GM18499 (cell line): Measurements from ENCODE around the gene MECR.

ENCODE experiments used
- ATAC-seq: cut with Tn5 transposase; IDR thresholded peaks from one replicate; pipeline ENCODE4 v1.9.1; 2021; ENCODE audit warnings: moderate number of reproducible peaks; ENCODE audit not compliant: insufficient read depth, unreplicated experiment

MECR gene, protein sequence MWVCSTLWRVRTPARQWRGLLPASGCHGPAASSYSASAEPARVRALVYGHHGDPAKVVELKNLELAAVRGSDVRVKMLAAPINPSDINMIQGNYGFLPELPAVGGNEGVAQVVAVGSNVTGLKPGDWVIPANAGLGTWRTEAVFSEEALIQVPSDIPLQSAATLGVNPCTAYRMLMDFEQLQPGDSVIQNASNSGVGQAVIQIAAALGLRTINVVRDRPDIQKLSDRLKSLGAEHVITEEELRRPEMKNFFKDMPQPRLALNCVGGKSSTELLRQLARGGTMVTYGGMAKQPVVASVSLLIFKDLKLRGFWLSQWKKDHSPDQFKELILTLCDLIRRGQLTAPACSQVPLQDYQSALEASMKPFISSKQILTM

DNA sequence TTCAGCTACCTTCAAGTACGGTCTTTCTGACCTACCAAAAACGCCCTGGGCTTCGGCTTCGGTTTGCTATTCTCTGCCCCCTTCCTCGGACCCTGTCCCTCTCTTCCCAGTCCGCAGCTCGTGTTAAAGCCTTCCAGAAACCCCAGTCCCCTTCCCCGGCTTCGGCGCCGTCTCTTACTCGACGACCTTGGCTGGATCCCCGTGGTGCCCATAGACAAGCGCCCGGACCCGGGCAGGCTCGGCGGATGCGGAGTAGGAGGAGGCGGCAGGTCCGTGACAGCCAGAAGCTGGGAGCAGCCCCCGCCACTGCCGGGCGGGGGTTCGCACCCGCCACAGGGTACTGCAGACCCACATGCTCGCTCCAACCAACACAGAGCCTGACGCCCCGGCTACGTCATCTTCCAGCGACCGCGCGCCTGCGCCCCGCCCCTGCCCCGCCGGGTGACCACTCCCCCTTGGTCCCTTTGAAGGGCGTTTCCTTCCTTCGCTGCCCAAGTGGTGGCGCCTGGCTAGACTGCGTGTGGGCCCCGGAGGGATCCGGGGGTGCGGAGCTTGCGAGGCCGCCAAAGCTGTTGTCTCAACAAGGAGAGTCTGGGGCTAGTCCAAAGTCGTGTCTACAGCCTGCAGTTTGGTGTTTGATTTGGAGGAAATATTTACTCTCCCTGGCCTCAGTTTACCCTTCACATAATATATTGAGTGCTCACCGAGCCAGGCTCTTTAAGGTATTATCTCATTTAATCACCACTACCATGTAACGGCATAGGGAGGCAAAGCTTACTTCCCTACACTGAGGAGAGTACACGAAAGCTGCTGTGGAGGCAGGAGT, at the start of gene MECR:
Gene MECR, minus strand, starts transcription at position 382 of the 826 bp plus-strand sequence. Its CDS starts 28 bp downstream, at position 354.
- ATAC-seq = peak; percentile 71

DNA sequence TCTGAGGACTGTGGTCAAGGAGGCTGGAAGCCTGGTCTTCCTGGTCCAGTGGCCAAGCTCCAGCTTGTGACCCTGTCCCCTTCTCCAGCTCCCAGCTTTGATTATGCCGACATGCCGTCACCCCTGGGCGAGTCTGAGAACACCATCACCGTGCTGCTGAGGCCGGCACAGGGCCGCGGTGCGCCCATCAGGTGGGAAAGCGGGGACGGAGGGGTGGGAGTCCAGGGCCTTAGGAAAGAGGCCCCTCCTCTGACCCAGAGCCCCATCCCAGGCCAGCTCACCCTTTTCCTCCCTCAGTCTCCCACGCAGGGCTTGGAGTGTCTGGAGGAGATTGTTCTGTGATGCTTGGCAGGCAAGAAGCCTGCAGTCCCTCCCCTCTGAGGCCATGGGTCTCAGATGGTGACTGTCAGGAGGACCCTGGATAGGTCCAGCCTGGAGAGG, 49.2 kb upstream of the MECR start:
- ATAC-seq = no peak

DNA sequence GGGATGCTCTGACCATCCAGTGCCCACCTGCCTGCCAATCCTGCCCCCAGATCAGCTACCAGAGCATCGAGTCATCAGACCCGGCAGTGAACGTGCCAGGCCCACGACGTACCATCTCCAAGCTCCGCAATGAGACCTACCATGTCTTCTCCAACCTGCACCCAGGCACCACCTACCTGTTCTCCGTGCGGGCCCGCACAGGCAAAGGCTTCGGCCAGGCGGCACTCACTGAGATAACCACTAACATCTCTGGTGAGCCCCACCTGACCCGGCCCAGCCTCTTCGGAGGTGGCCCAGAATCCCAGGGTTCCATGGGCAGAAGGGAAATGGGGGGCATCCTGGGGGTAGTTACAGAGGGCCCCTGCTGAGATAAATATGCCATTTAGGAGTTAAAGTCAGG, 48.7 kb upstream of the MECR start:
- ATAC-seq = no peak

DNA sequence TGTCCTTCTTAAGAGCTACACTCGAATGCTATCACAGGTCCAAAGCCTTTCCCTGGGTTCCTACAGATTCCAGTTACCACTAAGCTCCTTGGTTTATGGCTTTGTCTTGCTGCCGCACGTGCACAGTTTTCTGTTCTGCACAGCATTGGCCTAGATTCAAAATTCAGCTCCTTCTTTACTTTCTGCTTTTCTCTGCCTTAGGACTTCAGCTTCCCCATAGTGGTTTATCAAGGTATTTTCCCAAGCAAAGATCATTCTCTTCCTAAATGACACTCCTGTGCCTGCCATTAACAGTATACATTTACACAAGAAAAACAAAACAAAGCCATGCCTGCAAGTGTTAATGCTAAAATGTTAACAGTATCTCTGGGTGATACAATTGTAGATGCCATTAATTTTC, 47.4 kb upstream of the MECR start:
- ATAC-seq = no peak

DNA sequence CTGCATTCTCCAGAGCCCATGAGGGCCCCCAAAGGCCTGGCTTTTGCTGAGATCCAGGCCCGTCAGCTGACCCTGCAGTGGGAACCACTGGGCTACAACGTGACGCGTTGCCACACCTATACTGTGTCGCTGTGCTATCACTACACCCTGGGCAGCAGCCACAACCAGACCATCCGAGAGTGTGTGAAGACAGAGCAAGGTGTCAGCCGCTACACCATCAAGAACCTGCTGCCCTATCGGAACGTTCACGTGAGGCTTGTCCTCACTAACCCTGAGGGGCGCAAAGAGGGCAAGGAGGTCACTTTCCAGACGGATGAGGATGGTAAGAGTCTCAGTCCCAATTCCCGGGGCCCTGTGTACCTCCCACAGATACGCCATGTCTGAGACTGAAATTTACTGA, 44.7 kb upstream of the MECR start:
- ATAC-seq = no peak

DNA sequence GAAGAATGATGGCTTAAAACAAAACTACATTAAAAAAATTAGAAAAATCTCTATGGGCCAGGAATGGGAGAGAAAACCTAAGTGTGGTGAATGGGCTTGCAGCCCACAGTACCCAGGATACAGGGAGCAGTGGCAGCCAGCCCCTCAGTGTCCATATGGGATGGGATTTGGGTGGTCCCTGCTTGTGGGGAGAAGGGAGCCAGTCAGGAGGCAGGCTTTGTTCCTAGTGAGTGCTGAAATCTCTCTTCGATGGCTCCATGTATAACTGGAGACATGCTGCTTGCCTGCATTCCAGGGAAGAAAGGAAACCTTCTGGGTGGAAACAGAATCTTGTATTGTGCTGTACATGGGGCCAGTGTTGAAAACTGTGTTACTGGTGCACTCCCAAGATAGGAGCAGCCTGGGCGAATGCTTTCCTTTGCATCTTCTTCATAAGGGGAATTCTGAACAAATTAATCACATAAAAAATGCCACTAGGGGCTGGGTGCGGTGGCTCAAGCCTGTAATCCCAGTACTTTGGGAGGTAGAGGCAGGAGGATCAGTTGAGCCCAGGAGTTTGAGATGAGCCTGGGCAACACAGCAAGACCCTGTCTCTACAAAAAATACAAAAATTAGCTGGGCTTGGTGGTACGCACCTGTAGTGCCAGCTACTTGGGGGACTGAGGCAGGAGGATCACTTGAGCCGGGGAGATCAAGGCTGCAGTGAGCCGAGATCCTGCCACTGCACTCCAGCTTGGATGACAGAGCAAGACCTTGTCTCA, 41.6 kb upstream of the MECR start:
- no peak for ATAC-seq

DNA sequence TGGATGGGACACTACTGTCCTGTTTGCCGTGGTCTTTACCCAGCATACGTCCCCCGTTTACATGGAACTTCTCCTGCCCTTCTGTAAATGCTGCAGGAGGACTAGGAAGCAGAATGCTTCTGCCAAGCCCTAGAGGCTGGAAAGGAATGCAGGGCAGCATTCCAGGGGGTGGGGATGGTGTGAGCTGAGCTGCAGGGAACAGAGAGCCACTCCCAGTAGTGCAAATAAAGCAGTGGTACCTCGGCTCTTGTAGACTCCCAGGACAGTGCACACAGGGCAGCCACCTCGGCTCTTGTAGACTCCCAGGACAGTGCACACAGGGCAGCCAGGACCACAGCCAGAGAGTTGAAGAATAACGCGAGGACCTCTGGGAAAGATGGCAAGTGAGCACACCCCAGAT, 41.0 kb upstream of the MECR start:
- ATAC-seq = no peak

DNA sequence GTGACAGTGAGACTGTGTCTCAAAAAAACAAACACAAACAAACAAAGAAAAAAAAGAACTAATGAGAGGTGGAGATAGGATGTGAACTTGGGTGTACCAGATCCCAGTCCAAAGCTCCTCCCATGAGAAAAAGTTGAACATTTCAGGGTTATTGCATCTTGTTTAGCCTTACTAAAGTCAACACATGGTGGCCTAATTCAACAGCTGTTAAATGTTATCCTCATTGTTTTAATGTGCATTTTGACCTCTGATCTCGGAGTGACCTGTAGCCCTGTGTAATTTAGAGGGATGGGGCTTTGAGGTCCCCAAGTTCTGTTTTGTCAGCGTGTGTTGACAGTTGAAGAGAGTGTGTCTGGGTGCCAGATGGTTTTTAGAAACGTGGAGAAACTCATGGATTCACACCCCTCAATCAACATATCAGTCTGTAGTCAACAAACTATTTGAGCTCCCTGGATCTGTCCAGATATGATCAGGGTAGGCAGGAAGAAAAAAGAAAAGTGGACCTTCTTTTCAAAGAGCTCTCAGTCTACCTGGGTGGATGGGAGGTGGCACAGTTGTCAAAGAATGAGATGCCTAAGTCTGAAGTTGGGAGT, 40.3 kb upstream of the MECR start:
- ATAC-seq = no peak

DNA sequence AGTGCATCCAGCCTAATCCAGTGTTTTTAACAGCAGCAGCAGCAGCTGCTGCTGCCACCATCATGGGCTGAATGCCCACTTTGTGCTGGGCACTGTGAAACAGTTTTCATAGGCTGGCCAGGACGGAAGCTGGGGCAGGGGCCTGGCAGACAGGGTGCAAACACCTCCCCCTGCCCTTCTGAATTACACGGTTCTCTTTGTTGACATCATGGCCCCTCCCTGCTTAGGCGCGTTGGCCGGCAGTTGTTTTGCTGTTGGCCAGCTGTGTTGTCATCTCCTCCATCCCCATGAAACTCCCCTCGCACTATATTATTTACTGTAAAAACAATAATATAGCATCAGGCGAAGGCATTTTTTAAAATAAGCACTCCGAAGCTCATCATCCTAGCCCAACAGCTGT, 38.6 kb upstream of the MECR start:
- no peak for ATAC-seq

DNA sequence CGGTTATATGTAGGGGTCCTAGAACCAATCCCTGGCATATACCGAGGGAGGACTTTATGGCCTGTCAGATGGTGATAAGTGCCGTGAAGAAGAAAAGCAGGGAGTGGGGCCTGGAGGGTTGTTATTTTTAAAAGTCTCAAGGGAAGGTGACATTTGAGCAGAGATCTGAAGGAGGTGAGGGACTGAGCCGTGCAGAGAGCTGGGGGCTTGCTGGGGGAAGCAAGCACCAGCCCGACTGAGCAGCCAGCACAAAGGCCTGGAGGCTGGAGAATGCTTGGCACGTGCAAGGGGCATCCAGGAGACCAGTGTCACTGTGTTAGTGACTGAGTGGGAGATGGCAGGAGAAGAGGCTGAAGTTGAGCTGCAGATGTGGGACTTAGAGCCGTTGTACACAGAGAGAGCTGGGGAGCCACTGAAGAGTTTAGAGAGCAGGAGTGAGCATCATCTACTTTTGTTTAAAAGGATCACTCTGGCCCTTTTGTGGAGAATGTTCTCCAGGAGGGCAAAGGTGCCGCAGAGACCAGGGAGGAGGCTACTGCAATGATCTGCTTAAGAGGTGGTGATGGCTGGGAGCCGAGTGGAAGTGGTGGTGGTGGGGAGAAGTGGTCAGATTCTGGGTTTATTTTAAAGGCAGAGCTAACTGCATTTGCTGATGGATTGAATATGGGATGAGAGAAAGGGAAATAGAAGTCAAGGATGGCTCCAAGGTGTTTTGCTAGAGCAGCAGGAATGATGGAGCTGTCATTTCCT, 36.8 kb upstream of the MECR start:
- ATAC-seq = no peak

DNA sequence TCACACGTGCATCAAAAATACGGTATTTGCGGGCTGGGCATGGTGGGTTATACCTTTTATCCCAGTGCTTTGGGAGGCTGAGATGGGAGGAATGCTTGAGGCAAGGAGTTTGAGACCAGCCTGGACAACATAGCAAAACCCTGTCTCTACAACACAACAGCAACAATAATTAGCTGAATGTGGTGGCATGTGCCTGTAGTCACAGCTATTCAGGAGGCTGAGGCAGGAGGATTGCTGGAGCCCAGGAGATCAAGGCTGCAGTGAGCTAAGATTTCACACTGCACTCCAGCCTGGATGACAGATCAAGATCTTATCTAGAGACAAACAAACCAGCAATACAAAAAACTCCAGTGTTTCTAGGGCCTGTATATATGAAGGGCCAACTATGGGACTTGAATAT, 36.2 kb upstream of the MECR start:
- no peak for ATAC-seq

DNA sequence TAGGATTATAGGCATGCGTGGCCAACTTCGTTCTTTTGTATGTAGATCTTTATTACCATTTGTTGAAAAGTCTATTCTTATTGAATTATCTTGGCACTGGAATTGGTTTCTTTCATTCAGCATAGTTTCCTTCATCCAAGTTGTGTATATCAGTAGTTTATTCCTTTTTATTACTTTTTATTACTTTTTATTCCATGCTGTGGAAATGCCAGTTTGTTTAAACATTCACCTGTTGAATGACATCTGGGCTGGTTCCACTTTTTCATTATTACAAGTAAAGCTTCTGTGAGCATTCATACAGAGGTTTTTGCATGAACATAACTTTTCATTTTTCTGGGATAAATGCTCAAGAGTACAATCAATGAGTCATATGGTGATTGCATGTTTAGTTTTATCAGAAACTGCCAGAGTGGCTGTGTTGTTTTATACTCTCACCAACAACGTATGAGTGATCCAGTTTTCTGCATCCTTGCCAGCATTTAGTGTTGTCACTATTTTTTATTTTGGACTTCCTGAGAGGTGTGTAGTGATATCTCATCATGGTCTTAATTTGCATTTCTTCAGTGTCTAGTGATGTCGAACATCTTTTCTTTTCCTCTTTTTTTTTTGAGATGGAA, 34.1 kb upstream of the MECR start:
- no peak for ATAC-seq

DNA sequence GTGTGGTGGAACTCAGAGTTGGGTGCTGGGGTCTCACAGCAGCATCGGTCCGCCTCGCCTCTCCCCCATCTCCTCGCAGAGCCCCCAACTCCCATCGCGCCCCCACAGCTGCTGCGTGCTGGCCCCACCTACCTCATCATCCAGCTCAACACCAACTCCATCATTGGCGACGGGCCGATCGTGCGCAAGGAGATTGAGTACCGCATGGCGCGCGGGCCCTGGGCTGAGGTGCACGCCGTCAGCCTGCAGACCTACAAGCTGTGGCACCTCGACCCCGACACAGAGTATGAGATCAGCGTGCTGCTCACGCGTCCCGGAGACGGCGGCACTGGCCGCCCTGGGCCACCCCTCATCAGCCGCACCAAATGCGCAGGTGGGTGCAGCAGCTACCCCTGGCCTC, 29.8 kb upstream of the MECR start:
- ATAC-seq = no peak

DNA sequence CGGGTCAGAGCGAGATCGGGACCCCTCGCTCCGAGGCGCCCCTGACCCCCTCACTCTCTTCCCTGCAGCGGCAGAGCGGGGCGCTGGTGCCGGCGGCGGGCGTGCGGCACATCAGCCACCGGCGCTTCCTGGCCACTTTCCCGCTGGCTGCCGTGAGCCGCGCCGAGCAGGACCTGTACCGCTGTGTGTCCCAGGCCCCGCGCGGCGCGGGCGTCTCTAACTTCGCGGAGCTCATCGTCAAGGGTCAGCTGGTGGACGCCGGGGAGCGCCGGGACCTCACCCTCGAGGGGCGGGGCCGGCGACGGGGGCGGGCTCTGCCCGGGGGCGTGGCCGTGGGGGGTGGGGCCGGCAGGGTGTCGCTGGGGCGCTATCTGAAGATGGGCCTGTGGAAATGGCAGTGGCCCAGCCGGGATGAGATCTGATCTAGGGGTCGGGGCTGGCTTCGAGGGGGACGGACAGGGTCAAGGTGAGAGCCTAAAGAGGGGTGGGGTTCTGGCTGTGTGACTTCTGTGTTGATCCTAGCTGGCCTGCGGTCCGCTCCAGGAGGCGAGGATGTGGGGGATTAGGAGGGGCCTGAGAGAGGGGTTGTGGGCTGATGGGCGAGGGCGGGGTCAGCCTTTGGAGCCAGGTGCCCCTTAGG, 29.2 kb upstream of the MECR start:
- no peak for ATAC-seq

DNA sequence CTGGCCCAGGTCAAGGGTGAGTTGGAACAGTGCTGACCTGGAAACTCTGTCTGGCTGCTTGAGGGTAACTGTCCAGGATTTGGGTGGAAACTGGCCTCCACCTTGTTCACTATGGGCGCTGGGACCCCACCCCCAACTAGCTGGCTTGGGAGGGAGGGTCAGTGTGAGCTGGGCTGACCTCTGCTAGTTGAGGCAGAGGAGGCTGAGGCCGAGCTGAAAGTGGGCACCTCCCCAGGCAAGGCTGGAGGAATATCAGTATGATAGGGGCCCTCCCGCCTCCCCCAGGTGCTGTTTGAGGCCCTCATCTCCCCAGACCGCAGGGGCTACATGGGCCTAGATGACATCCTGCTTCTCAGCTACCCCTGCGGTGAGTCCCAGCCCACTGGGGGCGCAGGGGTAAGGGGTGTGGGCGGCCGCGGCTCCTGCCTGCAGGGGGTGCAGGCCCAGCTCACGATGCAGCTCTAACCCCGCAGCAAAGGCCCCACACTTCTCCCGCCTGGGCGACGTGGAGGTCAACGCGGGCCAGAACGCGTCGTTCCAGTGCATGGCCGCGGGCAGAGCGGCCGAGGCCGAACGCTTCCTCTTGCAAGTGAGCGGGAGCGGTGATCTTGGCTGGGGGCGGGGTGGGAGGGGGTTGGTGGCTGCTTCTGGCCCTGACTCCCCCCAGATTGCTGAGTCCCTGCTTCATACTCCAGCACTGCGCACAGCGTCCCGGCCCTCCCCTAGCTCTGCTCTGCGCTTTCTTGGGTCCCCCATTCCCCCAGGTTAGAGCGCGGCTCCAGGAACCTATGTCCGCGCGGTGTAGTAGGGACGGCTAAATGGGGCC, 28.5 kb upstream of the MECR start:
- ATAC-seq = no peak

DNA sequence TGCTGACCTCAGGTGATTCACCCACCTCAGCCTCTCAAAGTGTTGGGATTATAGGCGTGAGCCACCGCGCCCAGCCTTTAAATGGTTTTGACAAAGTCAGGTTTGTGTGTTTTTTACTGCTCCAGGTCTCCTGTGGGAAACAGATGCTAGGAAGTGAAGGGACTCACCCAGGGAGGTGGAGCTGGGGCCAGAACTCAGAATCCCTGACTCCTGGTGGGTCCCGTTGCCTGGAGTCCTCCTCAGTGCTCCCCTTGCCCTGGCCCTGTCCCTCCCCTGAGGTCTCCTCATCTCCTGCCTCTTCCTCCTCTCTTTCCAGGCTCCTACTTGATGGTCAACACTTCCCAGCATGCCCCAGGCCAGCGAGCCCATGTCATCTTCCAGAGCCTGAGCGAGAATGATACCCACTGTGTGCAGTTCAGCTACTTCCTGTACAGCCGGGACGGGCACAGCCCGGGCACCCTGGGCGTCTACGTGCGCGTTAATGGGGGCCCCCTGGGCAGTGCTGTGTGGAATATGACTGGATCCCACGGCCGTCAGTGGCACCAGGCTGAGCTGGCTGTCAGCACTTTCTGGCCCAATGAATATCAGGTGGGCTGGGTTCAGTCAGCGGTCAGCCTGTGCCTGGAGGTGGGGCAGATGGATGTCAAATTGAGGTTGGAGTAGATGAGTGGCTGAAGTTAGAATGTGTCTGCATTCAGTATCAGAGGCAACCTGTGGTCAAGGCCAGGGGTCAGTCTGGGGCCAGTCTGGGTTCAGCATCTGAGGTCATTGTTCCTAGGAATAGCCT, 27.6 kb upstream of the MECR start:
- ATAC-seq = no peak
